Testis (tissue), 3 donors: ENCODE measurements around the gene SYT8. TPM values are rescaled to one million over a fixed set of nuclear protein-coding genes. Genes with fewer than 3 reads are reported as not detected.

Experiments used
- DNase-seq: peaks from one replicate; pipeline ENCODE4 v3.0.0-alpha.2; 2019
- H3K27ac ChIP-seq, 2 donors: fragments of 200-600 bp; sonication (generic); one replicate each; pipeline ENCODE4 v1.5.1; 2019
- H3K27me3 ChIP-seq: fragments of 200-600 bp; sonication (generic); one replicate; pipeline ENCODE4 v1.5.1; 2019
- H3K36me3 ChIP-seq: fragments of 200-600 bp; sonication (generic); one replicate; pipeline ENCODE4 v1.5.1; 2017; ENCODE audit warnings: low read depth; ENCODE audit errors: missing control alignments
- H3K4me1 ChIP-seq: fragments of 200-600 bp; sonication (generic); one replicate; pipeline ENCODE4 v1.5.1; 2019
- H3K4me3 ChIP-seq, 2 donors: fragments of 200-600 bp; sonication (generic); one replicate each; pipeline ENCODE4 v1.5.1; 2017 to 2019
- H3K9me3 ChIP-seq: fragments of 200-600 bp; sonication (generic); one replicate; pipeline ENCODE4 v1.5.1; 2017
- POLR2A ChIP-seq: fragments of 450-650 bp; IDR thresholded peaks from one replicate; pipeline ENCODE4 v1.6.1; 2017; ENCODE audit warnings: antibody characterized with exemption, mild to moderate bottlenecking, moderate library complexity
- WGBS, 2 donors: methylation state at CpG; one replicate each; pipeline ENCODE4 v1.1.5; 2018; 5-methylcytosine and 5-hydroxymethylcytosine counted together
- intact Hi-C: fragments of 100-400 bp; cut with DNase I; formaldehyde crosslinking; loops from one replicate; pipeline ENCODE4 v1.15.1; 2023; ENCODE audit warnings: low total_unique reads
- polyA plus RNA-seq: library from polyadenylated mRNA; stranded (reverse); fragments of 350-450 nt; fragmentation: Illumina TruSeq; extraction: RNeasy Lipid Tissue Mini Kit (QIAGEN cat#74804); gene quantifications from one replicate; pipeline ENCODE4 v1.2.3, GENCODE V29; 2014; ENCODE audit warnings: low read depth, low replicate concordance; ENCODE audit not compliant: insufficient read depth
- total RNA-seq, 2 donors: library from RNA; depleted of rRNA; stranded (reverse); fragments of >200 nt; gene quantifications; one replicate each; pipeline ENCODE4 v1.2.3, GENCODE V29; 2016
- TF ChIP-seq, protein P1 (sequence below), 3 experiments: fragments of 450-650 bp in 2 of 3; fragments of 200-600 bp in 1 of 3; sonication (generic) in 1 of 3; IDR thresholded peaks; one replicate each; pipeline ENCODE4 v1.5.1; 2016 to 2019; ENCODE audit warnings: antibody characterized with exemption in 3 of 3, mild to moderate bottlenecking in 2 of 3, moderate library complexity in 1 of 3

SYT8 gene
- total and polyA plus RNA-seq, 3 donors from 2014 or later = 0.98 to 2.7 (median 1.7) TPM

DNA sequence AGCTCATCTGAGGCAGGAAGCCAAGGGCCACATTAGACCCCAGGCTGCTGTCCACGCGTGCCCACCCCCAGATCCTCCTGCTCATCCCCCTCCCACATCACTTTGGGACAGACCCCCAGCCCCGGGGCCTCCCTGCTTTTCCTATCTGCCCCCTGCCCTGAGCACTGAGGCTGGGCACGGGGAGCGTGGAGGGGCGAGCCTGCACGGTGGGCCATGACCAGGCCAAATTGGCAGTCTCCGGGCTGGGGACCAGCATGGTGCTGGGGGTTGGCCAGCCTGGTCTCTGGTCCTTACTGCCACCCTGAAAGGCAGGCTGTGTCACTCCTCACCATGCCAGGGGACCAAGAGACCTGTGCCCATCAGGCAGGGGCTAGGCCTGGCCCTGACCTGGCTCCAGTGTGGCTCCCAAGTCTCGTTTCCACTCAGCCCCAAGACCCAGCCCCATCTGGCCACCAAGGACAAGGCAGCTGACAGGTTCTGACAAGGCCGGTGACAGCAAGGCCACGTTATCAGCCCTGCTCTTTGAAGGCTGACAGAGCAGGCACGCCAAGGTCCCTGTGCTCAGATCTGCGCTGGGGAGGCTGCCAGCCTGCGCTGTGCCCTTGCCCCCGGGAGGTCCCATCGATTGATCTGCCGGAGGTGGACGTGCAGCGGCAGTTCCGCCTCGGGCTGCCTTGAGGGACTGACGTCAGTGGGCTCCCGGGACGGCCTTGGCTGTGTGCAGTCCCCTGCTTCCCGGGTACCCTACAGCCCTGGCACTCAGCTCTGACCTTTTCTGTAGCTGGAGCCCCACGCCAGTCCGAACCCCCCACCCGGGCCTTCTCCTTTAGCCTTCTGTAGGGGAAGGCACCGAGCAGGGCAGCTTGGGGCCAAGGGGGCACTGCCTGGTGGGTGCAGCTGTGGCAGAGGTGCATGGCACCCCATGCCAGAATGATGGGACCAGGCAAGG lies 7.6 kb downstream of the SYT8 start:
- H3K27me3 ChIP-seq = no peaks in the 10 kb centered on the region
- no peaks in the 10 kb centered on the region for H3K9me3 ChIP-seq
- H3K36me3 ChIP-seq = no peaks in the 10 kb centered on the region
- WGBS, 2 donors = 59 to 82% methylated on average over 27 to 29 of the region's 29 CpGs
- no peak overlapping the region for H3K4me3 ChIP-seq
- peaks cover 35% of the 10 kb centered on the region for H3K4me1 ChIP-seq
- TF ChIP-seq POLR2A = no peak
- TF ChIP-seq, protein P1, sequence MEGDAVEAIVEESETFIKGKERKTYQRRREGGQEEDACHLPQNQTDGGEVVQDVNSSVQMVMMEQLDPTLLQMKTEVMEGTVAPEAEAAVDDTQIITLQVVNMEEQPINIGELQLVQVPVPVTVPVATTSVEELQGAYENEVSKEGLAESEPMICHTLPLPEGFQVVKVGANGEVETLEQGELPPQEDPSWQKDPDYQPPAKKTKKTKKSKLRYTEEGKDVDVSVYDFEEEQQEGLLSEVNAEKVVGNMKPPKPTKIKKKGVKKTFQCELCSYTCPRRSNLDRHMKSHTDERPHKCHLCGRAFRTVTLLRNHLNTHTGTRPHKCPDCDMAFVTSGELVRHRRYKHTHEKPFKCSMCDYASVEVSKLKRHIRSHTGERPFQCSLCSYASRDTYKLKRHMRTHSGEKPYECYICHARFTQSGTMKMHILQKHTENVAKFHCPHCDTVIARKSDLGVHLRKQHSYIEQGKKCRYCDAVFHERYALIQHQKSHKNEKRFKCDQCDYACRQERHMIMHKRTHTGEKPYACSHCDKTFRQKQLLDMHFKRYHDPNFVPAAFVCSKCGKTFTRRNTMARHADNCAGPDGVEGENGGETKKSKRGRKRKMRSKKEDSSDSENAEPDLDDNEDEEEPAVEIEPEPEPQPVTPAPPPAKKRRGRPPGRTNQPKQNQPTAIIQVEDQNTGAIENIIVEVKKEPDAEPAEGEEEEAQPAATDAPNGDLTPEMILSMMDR (IDR thresholded peaks at IDR 0.05) = no peak
- intact Hi-C loops = no loop called here
- H3K27ac ChIP-seq = peak overlapping the region in 1 of 2 donors; percentile 50
- DNase-seq = peak; percentile 62

DNA sequence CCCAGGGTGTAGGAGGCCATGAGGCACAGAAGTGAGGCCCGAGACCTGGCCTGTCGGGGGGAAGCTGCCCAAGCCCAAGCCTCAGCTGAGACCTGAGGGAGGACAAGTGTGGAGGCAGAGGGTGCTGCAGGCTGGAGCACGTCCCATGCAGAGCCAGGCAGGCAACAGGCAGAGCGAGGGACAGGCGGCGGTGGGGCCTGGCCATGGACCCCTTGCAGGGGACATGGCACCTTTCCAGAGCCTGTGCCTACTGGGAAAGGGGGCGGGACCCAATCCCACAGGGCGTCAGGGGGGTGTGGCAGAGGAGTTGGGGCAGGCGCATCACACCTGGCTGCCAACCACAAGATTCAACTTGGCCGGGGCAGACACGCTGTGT lies 8.3 kb downstream of the SYT8 start:
- Histone ChIP-seq H3K9me3 (no peaks in the 10 kb centered on the region), H3K4me1 (peaks cover 41% of the 10 kb centered on the region)

DNA sequence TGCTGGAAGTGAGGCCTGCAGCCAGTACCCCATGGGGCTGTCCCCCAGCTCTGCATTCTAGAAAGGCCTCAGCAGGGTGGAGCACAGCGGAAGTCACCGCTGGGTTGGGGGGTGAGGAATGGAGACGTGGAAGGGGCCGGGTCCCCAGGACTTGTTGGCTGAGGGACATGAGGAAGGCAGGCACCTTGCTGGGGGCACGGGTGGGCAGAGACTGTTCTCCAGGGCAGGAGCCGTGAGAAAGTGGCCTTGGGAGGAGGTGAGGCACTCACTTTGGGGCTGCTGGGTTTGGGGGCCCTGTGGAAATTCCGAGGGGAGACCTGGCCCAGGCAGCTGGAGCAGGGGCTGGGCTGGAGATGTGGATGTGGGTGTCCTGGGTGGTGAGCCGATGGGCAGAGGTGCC lies 9.0 kb downstream of the SYT8 start:
- DNase-seq = no peak
- WGBS, 2 donors = 79 to 89% methylated on average over 8 of the region's 8 CpGs
- no peaks in the 10 kb centered on the region for H3K36me3 ChIP-seq
- no peak for TF ChIP-seq POLR2A
- TF ChIP-seq, protein P1 (IDR thresholded peaks at IDR 0.05) = no peak
- no peak overlapping the region for H3K4me3 ChIP-seq
- H3K9me3 ChIP-seq = no peaks in the 10 kb centered on the region
- H3K27ac ChIP-seq = peak overlapping the region in 1 of 2 donors; percentile 74
- intact Hi-C loops = no loop called here
- H3K27me3 ChIP-seq = no peaks in the 10 kb centered on the region
- peaks cover 49% of the 10 kb centered on the region for H3K4me1 ChIP-seq

More for the DNA sequence above, 8.3 kb downstream of the SYT8 start:
- TF ChIP-seq, protein P1 (IDR thresholded peaks at IDR 0.05) = no peak
- no peak for TF ChIP-seq POLR2A
- peak overlapping the region in 1 of 2 donors; percentile 50 for H3K27ac ChIP-seq
- no peaks in the 10 kb centered on the region for H3K36me3 ChIP-seq
- intact Hi-C loops = no loop called here
- WGBS, 2 donors = 61 to 79% methylated on average over 5 to 11 of the region's 11 CpGs
- H3K27me3 ChIP-seq = no peaks in the 10 kb centered on the region
- no peak for DNase-seq
- H3K4me3 ChIP-seq = no peak overlapping the region

DNA sequence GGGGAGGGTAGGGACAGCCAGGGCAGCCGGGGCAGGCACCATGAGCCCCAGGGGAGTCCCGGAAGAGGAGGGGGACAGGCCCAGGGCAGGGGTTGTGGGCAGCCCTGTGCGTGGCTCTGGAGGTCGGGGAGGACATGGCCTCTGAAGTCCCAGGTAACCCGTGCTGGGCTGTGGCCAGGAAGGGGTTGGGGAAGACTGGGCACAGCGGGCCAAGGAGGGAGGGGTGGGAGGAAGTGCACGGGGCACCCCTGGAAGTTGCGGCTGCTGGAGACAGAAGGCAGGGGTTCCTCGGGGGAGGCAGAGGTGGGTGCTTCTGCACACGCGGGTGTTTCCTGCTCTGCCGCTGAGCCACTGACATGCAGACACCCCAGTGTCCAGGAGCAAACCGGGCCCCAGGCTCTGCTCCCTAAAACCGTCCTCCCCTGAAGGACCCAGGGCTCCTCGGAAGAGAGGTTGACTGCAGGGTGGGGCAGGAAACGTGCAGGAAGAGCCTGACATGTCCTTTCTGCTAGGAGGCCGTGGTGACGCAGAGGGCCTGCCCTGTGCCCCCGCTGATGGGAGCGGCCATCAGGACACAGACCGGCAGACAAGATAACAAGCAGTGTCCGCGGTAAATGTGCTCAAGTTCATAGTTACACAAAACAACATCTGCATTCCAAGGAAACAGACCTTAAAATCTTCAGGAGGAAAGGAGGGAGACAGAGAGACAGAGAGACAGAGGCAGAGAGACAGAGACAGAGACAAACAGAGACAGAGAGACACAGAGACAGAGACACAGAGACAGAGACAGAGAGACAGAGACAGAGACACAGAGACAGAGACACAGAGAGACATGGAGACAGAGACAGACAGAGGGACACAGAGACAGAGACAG lies 9.7 kb downstream of the SYT8 start:
- peak; percentile 68 for DNase-seq
- Histone ChIP-seq H3K4me3 (no peak overlapping the region), H3K27ac (peak overlapping the region; percentile 9 to 74), H3K36me3 (no peaks in the 10 kb centered on the region), H3K9me3 (no peaks in the 10 kb centered on the region), H3K4me1 (peaks cover 49% of the 10 kb centered on the region), H3K27me3 (no peaks in the 10 kb centered on the region)
- intact Hi-C loops = loop anchor here (5.0 kb wide), 1 partner anchor 43 kb away; no protein-coding TSS in a partner anchor
- 43 to 57% methylated on average over 14 to 23 of the region's 23 CpGs for WGBS, 2 donors
- TF ChIP-seq, protein P1 (IDR thresholded peaks at IDR 0.05) = no peak
- TF ChIP-seq POLR2A = no peak
